Endodermal cell (in vitro differentiated cells): ENCODE data around the gene CABP5. TPM values are rescaled to one million over a fixed set of nuclear protein-coding genes. Genes with fewer than 3 reads are reported as not detected.

Experiments used
- DNase-seq: peaks from one replicate; pipeline ENCODE4 v3.0.0-alpha.2; 2017
- H3K27ac ChIP-seq: 2 replicates; pipeline ENCODE4 v1.5.1; 2013; ENCODE audit warnings: mild to moderate bottlenecking, low read depth, low read length, moderate library complexity
- H3K27me3 ChIP-seq: 2 replicates; pipeline ENCODE4 v1.6.1; 2013; ENCODE audit warnings: mild to moderate bottlenecking, low read length, moderate library complexity; ENCODE audit not compliant: insufficient read depth, control insufficient read depth, poor library complexity, severe bottlenecking
- H3K36me3 ChIP-seq: 2 replicates; pipeline ENCODE4 v1.7.0; 2013; ENCODE audit warnings: mild to moderate bottlenecking, low read length, moderate library complexity; ENCODE audit not compliant: control insufficient read depth, insufficient read depth
- H3K4me1 ChIP-seq: one replicate; pipeline ENCODE4 v1.7.0; 2013; ENCODE audit warnings: low read length; ENCODE audit not compliant: control insufficient read depth, insufficient read depth
- H3K4me3 ChIP-seq: 2 replicates; pipeline ENCODE4 v1.5.1; 2013; ENCODE audit warnings: mild to moderate bottlenecking, low read length, moderate library complexity
- H3K9ac ChIP-seq: 2 replicates; pipeline ENCODE4 v1.6.1; 2013; ENCODE audit warnings: mild to moderate bottlenecking, low read length, moderate library complexity; ENCODE audit not compliant: poor library complexity, severe bottlenecking; ENCODE audit errors: extremely low read depth
- H3K9me3 ChIP-seq: 2 replicates; pipeline ENCODE4 v1.6.1; 2013; ENCODE audit warnings: mild to moderate bottlenecking, low read length, moderate library complexity; ENCODE audit not compliant: control insufficient read depth
- H3K27ac Mint-ChIP-seq: 2 replicates; pipeline ENCODE4 v1.8.0; 2020; ENCODE audit warnings: mixed read lengths
- H3K27me3 Mint-ChIP-seq: 2 replicates; pipeline ENCODE4 v1.8.0; 2021; ENCODE audit warnings: mild to moderate bottlenecking, mixed read lengths; ENCODE audit not compliant: insufficient read depth
- H3K36me3 Mint-ChIP-seq: 2 replicates; pipeline ENCODE4 v1.8.0; 2020; ENCODE audit warnings: low read depth, mixed read lengths
- H3K4me1 Mint-ChIP-seq: 2 replicates; pipeline ENCODE4 v1.8.0; 2020; ENCODE audit warnings: mixed read lengths
- H3K4me3 Mint-ChIP-seq: 2 replicates; pipeline ENCODE4 v1.8.0; 2020; ENCODE audit warnings: mild to moderate bottlenecking, moderate library complexity, mixed read lengths
- H3K9me3 Mint-ChIP-seq: 2 replicates; pipeline ENCODE4 v1.8.0; 2020; ENCODE audit warnings: mild to moderate bottlenecking, mixed read lengths
- WGBS, 2 experiments: methylation state at CpG; one replicate each; pipeline versions ENCODE4 v1.1.5 to v1.1.7; 2013; ENCODE audit warnings: missing lambda C conversion rate in 2 of 2, mixed read lengths in 1 of 2; ENCODE audit not compliant: insufficient coverage in 1 of 2, insufficient read length in 1 of 2; 5-methylcytosine and 5-hydroxymethylcytosine counted together
- total RNA-seq, 2 donors: library from RNA; stranded (reverse); fragmentation: NEBNext Ultra II Directional in 1 of 2; extraction: Animal tissue kit (Norgen Biotek cat#: 25700) in 1 of 2; gene quantifications; 2 replicates in 1 of 2; 3 replicates in 1 of 2; pipeline ENCODE4 v1.2.1, GENCODE V29; 2021
- TF ChIP-seq, protein P1 (sequence below): fragments of 200-600 bp; sonication (generic); conservative IDR thresholded peaks from 2 replicates; pipeline ENCODE4 v1.5.0; 2021; ENCODE audit warnings: antibody characterized with exemption, mild to moderate bottlenecking

CABP5 gene
- total RNA-seq, 2 donors from 2014 or later: not detected

- Histone ChIP-seq H3K27ac (no peak overlapping the region), H3K36me3 (no peaks in the 10 kb centered on the region), H3K9ac (no peak overlapping the region), H3K4me1 (no peaks in the 10 kb centered on the region), H3K9me3 (no peaks in the 10 kb centered on the region), H3K27me3 (no peaks in the 10 kb centered on the region), H3K4me3 (no peak overlapping the region)
- 80 to 94% methylated on average over 2 to 5 of the region's 5 CpGs for WGBS, 2 experiments
- peaks cover 2% of the 10 kb centered on the region for H3K36me3 Mint-ChIP-seq
- no peak overlapping the region for H3K4me3 Mint-ChIP-seq
- H3K4me1 Mint-ChIP-seq: peaks cover 5% of the 10 kb centered on the region
- no peak overlapping the region for H3K27ac Mint-ChIP-seq
- no peak for DNase-seq
- peaks cover 1% of the 10 kb centered on the region for H3K27me3 Mint-ChIP-seq
- TF ChIP-seq, protein P1, sequence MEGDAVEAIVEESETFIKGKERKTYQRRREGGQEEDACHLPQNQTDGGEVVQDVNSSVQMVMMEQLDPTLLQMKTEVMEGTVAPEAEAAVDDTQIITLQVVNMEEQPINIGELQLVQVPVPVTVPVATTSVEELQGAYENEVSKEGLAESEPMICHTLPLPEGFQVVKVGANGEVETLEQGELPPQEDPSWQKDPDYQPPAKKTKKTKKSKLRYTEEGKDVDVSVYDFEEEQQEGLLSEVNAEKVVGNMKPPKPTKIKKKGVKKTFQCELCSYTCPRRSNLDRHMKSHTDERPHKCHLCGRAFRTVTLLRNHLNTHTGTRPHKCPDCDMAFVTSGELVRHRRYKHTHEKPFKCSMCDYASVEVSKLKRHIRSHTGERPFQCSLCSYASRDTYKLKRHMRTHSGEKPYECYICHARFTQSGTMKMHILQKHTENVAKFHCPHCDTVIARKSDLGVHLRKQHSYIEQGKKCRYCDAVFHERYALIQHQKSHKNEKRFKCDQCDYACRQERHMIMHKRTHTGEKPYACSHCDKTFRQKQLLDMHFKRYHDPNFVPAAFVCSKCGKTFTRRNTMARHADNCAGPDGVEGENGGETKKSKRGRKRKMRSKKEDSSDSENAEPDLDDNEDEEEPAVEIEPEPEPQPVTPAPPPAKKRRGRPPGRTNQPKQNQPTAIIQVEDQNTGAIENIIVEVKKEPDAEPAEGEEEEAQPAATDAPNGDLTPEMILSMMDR: no peak
- H3K9me3 Mint-ChIP-seq: peaks cover 5% of the 10 kb centered on the region
Observed at GRCh38 chr19:48060381-48060780, 16.5 kb upstream of the CABP5 start.

GRCh38 chr19:48059331-48059730 is 15.5 kb upstream of the CABP5 start:
- no peaks in the 10 kb centered on the region for H3K4me1 ChIP-seq
- H3K4me3 Mint-ChIP-seq: no peak overlapping the region
- no peak overlapping the region for H3K9ac ChIP-seq
- H3K27ac ChIP-seq: no peak overlapping the region
- H3K36me3 Mint-ChIP-seq: no peaks in the 10 kb centered on the region
- no peak overlapping the region for H3K4me3 ChIP-seq
- TF ChIP-seq, protein P1: no peak
- no peak overlapping the region for H3K27ac Mint-ChIP-seq
- 75 to 85% methylated on average over 4 to 6 of the region's 6 CpGs for WGBS, 2 experiments
- peaks cover 5% of the 10 kb centered on the region for H3K4me1 Mint-ChIP-seq
- no peak for DNase-seq
- no peaks in the 10 kb centered on the region for H3K36me3 ChIP-seq
- H3K27me3 ChIP-seq: no peaks in the 10 kb centered on the region
- peaks cover 1% of the 10 kb centered on the region for H3K27me3 Mint-ChIP-seq
- H3K9me3 ChIP-seq: no peaks in the 10 kb centered on the region
- H3K9me3 Mint-ChIP-seq: no peaks in the 10 kb centered on the region

GRCh38 chr19:48053856-48054255 is 10.0 kb upstream of the CABP5 start:
- H3K4me1 ChIP-seq: no peaks in the 10 kb centered on the region
- DNase-seq: no peak
- TF ChIP-seq, protein P1: no peak
- Mint-ChIP-seq H3K4me3 (no peak overlapping the region), H3K9me3 (peaks cover 14% of the 10 kb centered on the region), H3K4me1 (no peaks in the 10 kb centered on the region), H3K27ac (no peak overlapping the region), H3K27me3 (peaks cover 5% of the 10 kb centered on the region), H3K36me3 (no peaks in the 10 kb centered on the region)
- no peak overlapping the region for H3K4me3 ChIP-seq
- no peak overlapping the region for H3K27ac ChIP-seq
- H3K9ac ChIP-seq: no peak overlapping the region
- H3K9me3 ChIP-seq: peaks cover 6% of the 10 kb centered on the region
- H3K27me3 ChIP-seq: no peaks in the 10 kb centered on the region
- WGBS, 2 experiments: 70 to 73% methylated on average over 4 to 5 of the region's 5 CpGs
- no peaks in the 10 kb centered on the region for H3K36me3 ChIP-seq
